Fibroblast of lung (primary cell): Measurements from ENCODE around the gene SPECC1L.

ENCODE experiments used
- CTCF ChIP-seq, 2 donors: IDR thresholded peaks in 1 of 2; conservative IDR thresholded peaks in 1 of 2; 1 replicate in 1 of 2; 2 replicates in 1 of 2; pipeline ENCODE4 v1.5.1; 2011 to 2012; ENCODE audit warnings: low read length in 2 of 2, control low read depth in 1 of 2, inconsistent platforms in 1 of 2, low read depth in 1 of 2, mild to moderate bottlenecking in 1 of 2
- EZH2 ChIP-seq: IDR thresholded peaks from 2 replicates; pipeline ENCODE4 v1.5.1; 2012; ENCODE audit warnings: low read length, control low read depth, mild to moderate bottlenecking; ENCODE audit errors: missing control alignments

- no peak for TF ChIP-seq CTCF (conservative IDR thresholded peaks at IDR 0.05 in 1 of 2, IDR thresholded peaks at IDR 0.05 in 1 of 2; ENCODE audit: low read depth in 1 of 2, low read length in 2 of 2)
- no peak for TF ChIP-seq EZH2
Measured at GRCh38 chr22:24225044-24225601, 45.5 kb upstream of the SPECC1L start.
